OCI-LY3 (cell line): ENCODE results near the gene WDR5.

ENCODE experiments used
- H2AFZ ChIP-seq: fragments of 200-600, 300-600 bp; shearing (Covaris generic); 2 replicates; pipeline ENCODE4 v1.6.0; 2014; ENCODE audit warnings: antibody characterized with exemption, low read depth, low read length
- H3K27ac ChIP-seq: fragments of 200-600, 300-600 bp; sonication (generic); 2 replicates; pipeline ENCODE4 v1.5.1; 2014; ENCODE audit warnings: mild to moderate bottlenecking, low read length, moderate library complexity, mixed read lengths
- H3K27me3 ChIP-seq: fragments of 200-600, 300-600 bp; sonication (generic); 2 replicates; pipeline ENCODE4 v1.6.1; 2014; ENCODE audit warnings: low read depth, low read length, mixed read lengths
- H3K36me3 ChIP-seq: fragments of 200-600, 300-600 bp; sonication (generic); replicated peaks from 2 replicates; pipeline ENCODE3; 2014; ENCODE audit warnings: low read depth, low read length, mixed read lengths
- H3K4me1 ChIP-seq: fragments of 300-600, 200-600 bp; sonication (generic); 2 replicates; pipeline ENCODE4 v1.6.1; 2014; ENCODE audit warnings: low read length, mixed read lengths
- H3K4me2 ChIP-seq: fragments of 200-600, 300-600 bp; sonication (generic); 2 replicates; pipeline ENCODE4 v1.6.1; 2014; ENCODE audit warnings: low read length, mixed read lengths
- H3K4me3 ChIP-seq: fragments of 300-600, 200-600 bp; sonication (generic); 2 replicates; pipeline ENCODE4 v1.5.1; 2014; ENCODE audit warnings: antibody characterized with exemption, mild to moderate bottlenecking, low read length, moderate library complexity
- H3K79me2 ChIP-seq: fragments of 300-600, 200-600 bp; shearing (Covaris generic); 2 replicates; pipeline ENCODE4 v1.6.1; 2014; ENCODE audit warnings: mild to moderate bottlenecking, low read length, mixed read lengths
- H3K9ac ChIP-seq: fragments of 300-600, 200-600 bp; shearing (Covaris generic); 2 replicates; pipeline ENCODE4 v1.6.0; 2014; ENCODE audit warnings: mild to moderate bottlenecking, low read length, moderate library complexity
- H3K9me3 ChIP-seq: fragments of 200-600, 300-600 bp; shearing (Covaris generic); 2 replicates; pipeline ENCODE4 v1.6.1; 2014; ENCODE audit warnings: low read length, mixed read lengths; ENCODE audit not compliant: insufficient read depth
- H4K20me1 ChIP-seq: fragments of 200-600, 300-600 bp; sonication (generic); 2 replicates; pipeline ENCODE4 v1.6.1; 2016; ENCODE audit warnings: low read length, mixed read lengths; ENCODE audit not compliant: insufficient read depth
- EZH2phosphoT487 ChIP-seq: fragments of 200-600 bp; shearing (Covaris generic); IDR thresholded peaks from 2 replicates; pipeline ENCODE4 v1.6.1; 2018; ENCODE audit warnings: antibody characterized with exemption, mixed run types, low read depth
- TF ChIP-seq, protein P1 (sequence below): fragments of 200-600, 300-600 bp; sonication (generic); IDR thresholded peaks from 2 replicates; pipeline ENCODE4 v1.5.1; 2014; ENCODE audit warnings: antibody characterized with exemption, low read length, low read depth

Gene WDR5

DNA sequence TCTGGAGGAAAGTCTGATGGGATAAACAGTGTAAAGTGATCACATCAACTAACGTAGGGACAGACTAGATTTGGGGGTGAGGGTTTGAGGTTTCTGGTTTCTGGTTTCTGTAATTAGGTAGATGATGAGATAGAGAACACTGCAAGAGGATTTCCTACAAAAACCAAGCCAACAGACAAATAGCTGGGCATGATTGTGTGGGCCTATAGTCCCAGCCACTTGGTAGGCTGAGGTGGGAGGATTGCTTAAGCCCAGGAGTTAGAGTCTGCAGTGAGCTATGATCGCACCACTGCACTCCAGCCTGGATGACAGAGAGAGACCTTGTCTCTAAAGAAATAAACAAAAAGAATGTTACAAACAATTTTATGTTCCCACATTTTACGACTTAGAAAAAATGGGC, 62.9 kb downstream of the WDR5 start:
- Histone ChIP-seq H3K79me2 (no peaks in the 10 kb centered on the region), H3K9ac (no peak overlapping the region), H3K4me2 (no peak overlapping the region), H3K27me3 (peaks cover 15% of the 10 kb centered on the region), H2AFZ (no peak overlapping the region), H3K9me3 (no peaks in the 10 kb centered on the region), H4K20me1 (no peaks in the 10 kb centered on the region), H3K4me3 (no peak overlapping the region), H3K27ac (no peak overlapping the region), H3K4me1 (peaks cover 6% of the 10 kb centered on the region), H3K36me3 (no peaks in the 10 kb centered on the region)
- TF ChIP-seq EZH2phosphoT487: no peak
- TF ChIP-seq, protein P1, sequence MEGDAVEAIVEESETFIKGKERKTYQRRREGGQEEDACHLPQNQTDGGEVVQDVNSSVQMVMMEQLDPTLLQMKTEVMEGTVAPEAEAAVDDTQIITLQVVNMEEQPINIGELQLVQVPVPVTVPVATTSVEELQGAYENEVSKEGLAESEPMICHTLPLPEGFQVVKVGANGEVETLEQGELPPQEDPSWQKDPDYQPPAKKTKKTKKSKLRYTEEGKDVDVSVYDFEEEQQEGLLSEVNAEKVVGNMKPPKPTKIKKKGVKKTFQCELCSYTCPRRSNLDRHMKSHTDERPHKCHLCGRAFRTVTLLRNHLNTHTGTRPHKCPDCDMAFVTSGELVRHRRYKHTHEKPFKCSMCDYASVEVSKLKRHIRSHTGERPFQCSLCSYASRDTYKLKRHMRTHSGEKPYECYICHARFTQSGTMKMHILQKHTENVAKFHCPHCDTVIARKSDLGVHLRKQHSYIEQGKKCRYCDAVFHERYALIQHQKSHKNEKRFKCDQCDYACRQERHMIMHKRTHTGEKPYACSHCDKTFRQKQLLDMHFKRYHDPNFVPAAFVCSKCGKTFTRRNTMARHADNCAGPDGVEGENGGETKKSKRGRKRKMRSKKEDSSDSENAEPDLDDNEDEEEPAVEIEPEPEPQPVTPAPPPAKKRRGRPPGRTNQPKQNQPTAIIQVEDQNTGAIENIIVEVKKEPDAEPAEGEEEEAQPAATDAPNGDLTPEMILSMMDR: no peak

DNA sequence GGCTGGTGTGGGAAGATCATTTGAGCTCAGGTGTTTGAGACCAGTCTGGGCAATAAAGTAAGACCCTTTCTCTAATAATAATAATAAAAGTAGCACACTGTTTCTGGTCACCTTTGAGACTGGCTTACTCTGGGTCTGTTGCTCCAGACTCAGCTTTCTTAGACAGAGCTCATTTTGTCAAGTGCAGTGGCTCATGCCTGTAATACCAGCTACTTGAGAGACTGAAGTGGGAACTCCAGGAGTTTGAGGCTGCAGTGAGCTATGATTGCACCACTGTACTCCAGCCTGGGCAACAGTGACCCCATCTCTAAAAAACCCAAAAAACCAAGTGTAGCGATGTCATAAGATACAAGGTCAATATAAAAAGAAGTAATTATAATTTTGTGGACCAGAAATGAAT, 64.8 kb downstream of the WDR5 start:
- no peak overlapping the region for H3K9ac ChIP-seq
- no peak overlapping the region for H2AFZ ChIP-seq
- H3K4me2 ChIP-seq: no peak overlapping the region
- H4K20me1 ChIP-seq: no peaks in the 10 kb centered on the region
- no peak overlapping the region for H3K27ac ChIP-seq
- no peak overlapping the region for H3K4me3 ChIP-seq
- peaks cover 2% of the 10 kb centered on the region for H3K4me1 ChIP-seq
- TF ChIP-seq, protein P1: no peak
- TF ChIP-seq EZH2phosphoT487: no peak
- no peaks in the 10 kb centered on the region for H3K36me3 ChIP-seq
- H3K9me3 ChIP-seq: no peaks in the 10 kb centered on the region
- no peaks in the 10 kb centered on the region for H3K79me2 ChIP-seq
- peaks cover 18% of the 10 kb centered on the region for H3K27me3 ChIP-seq

DNA sequence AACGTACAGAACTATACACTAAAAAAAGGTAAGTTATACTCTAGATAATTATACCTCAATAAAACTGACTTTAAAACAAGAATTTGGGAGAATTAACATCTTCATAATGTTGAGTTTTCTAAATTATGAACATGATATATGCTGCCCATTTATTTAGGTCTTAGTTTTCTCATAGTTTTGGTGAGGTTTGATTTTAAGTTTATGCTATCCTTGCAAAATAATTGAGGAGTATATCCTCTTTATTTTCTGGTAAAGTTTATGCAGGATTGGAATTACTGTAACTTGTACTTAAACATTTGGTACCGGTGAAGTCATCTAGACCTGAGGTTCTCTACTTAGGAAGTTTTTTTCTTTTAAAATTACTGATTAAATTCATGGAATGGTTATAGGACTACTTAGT, 67.3 kb downstream of the WDR5 start:
- Histone ChIP-seq H2AFZ (no peak overlapping the region), H3K4me2 (no peak overlapping the region), H3K4me3 (no peak overlapping the region), H4K20me1 (no peaks in the 10 kb centered on the region), H3K36me3 (no peaks in the 10 kb centered on the region), H3K27me3 (peaks cover 18% of the 10 kb centered on the region), H3K9ac (no peak overlapping the region), H3K9me3 (no peaks in the 10 kb centered on the region), H3K27ac (no peak overlapping the region), H3K79me2 (no peaks in the 10 kb centered on the region), H3K4me1 (peaks cover 15% of the 10 kb centered on the region)
- TF ChIP-seq EZH2phosphoT487: no peak

DNA sequence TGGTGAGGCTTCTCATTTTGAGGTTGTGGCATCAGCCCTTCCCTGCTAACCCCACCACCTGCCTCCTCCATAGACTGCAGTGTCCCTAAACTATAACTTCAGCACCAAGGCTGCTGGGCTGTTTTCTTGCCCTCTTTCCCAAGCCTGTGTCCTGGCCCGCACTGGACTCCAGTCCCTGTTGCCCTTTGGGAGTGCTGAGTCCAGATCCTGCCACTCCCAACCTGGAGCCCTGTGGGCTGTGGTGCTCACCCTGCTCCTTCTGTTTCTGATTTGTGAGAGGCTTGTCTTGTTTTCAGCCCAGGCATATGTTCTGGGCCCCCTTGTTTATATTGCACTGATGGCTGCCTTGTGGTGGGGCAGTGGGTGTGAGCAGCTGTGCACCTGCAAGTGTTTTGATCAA, 68.2 kb downstream of the WDR5 start:
- Histone ChIP-seq H3K4me1 (peaks cover 19% of the 10 kb centered on the region), H3K4me3 (no peak overlapping the region), H3K27me3 (peaks cover 18% of the 10 kb centered on the region), H3K36me3 (no peaks in the 10 kb centered on the region), H3K79me2 (no peaks in the 10 kb centered on the region), H3K4me2 (no peak overlapping the region), H4K20me1 (no peaks in the 10 kb centered on the region), H3K9ac (no peak overlapping the region), H2AFZ (no peak overlapping the region), H3K27ac (no peak overlapping the region), H3K9me3 (no peaks in the 10 kb centered on the region)
- TF ChIP-seq, protein P1: no peak
- no peak for TF ChIP-seq EZH2phosphoT487
